ENCODE data around the gene OSGIN1.
"Not testable (repeated sequence)": the region's sequence is repeated elsewhere in the genome, so short reads cannot be mapped to it uniquely, and the experiment has no call there.

OSGIN1 gene

GRCh38 chr16:83947642-83948234, 5.3 kb upstream of the OSGIN1 start:
- no peak overlapping the region for H3K4me3 ChIP-seq (ENCODE audit: low read depth, low read length)

GRCh38 chr16:83948914-83949723, 3.9 kb upstream of the OSGIN1 start:
- no peak for TF ChIP-seq MYC (IDR thresholded peaks at IDR 0.05; ENCODE audit: low read depth, low read length)
- TF ChIP-seq CTCF (IDR thresholded peaks at IDR 0.05; ENCODE audit: low read depth, low read length): no peak
- TF ChIP-seq POLR2A (IDR thresholded peaks at IDR 0.05; ENCODE audit: extremely low read depth, insufficient read length): no peak
- TF ChIP-seq MAX (IDR thresholded peaks at IDR 0.05; ENCODE audit: low read depth, low read length): no peak
- H3K4me3 ChIP-seq (ENCODE audit: low read depth, low read length): no peak overlapping the region
- no peak for DNase-seq (ENCODE audit: low read depth)

More at GRCh38 chr16:83947642-83948234, 5.3 kb upstream of the OSGIN1 start:
- no peak for TF ChIP-seq POLR2A (IDR thresholded peaks at IDR 0.05; ENCODE audit: extremely low read depth, insufficient read length)
- TF ChIP-seq CTCF (IDR thresholded peaks at IDR 0.05; ENCODE audit: low read depth, low read length): no peak
- DNase-seq (ENCODE audit: low read depth): no peak

- TF ChIP-seq POLR2A (IDR thresholded peaks at IDR 0.05; ENCODE audit: extremely low read depth, insufficient read length): no peak
- no peak for TF ChIP-seq MYC (IDR thresholded peaks at IDR 0.05; ENCODE audit: low read depth, low read length)
- no peak for TF ChIP-seq CTCF (IDR thresholded peaks at IDR 0.05; ENCODE audit: low read depth, low read length)
- TF ChIP-seq MAX (IDR thresholded peaks at IDR 0.05; ENCODE audit: low read depth, low read length): no peak
- DNase-seq (ENCODE audit: low read depth): no peak
- H3K4me3 ChIP-seq (ENCODE audit: low read depth, low read length): no peak overlapping the region
Measured at GRCh38 chr16:83949724-83950001, 3.4 kb upstream of the OSGIN1 start.

- not testable (repeated sequence) for DNase-seq (ENCODE audit: low read depth); H3K4me3 ChIP-seq (ENCODE audit: low read depth, low read length)
Measured at GRCh38 chr16:83950862-83951399, 2.1 kb upstream of the OSGIN1 start.

GRCh38 chr16:83951544-83951943, 1.5 kb upstream of the OSGIN1 start:
- TF ChIP-seq MAX (IDR thresholded peaks at IDR 0.05; ENCODE audit: low read depth, low read length) (no peak), CTCF (IDR thresholded peaks at IDR 0.05; ENCODE audit: low read depth, low read length) (no peak), POLR2A (IDR thresholded peaks at IDR 0.05; ENCODE audit: extremely low read depth, insufficient read length) (no peak), MYC (IDR thresholded peaks at IDR 0.05; ENCODE audit: low read depth, low read length) (no peak)
- H3K4me3 ChIP-seq (ENCODE audit: low read depth, low read length): no peak overlapping the region
- no peak for DNase-seq (ENCODE audit: low read depth)

- H3K4me3 ChIP-seq (ENCODE audit: low read depth, low read length): no peak overlapping the region
- DNase-seq (ENCODE audit: low read depth): no peak
- no peak for TF ChIP-seq CTCF (IDR thresholded peaks at IDR 0.05; ENCODE audit: low read depth, low read length)
- no peak for TF ChIP-seq POLR2A (IDR thresholded peaks at IDR 0.05; ENCODE audit: extremely low read depth, insufficient read length)
- TF ChIP-seq MYC (IDR thresholded peaks at IDR 0.05; ENCODE audit: low read depth, low read length): no peak
- TF ChIP-seq MAX (IDR thresholded peaks at IDR 0.05; ENCODE audit: low read depth, low read length): no peak
Measured at GRCh38 chr16:83952587-83952939, 477 bp upstream of the OSGIN1 start.
